Measurements from ENCODE around the gene IGF2R.

DNA sequence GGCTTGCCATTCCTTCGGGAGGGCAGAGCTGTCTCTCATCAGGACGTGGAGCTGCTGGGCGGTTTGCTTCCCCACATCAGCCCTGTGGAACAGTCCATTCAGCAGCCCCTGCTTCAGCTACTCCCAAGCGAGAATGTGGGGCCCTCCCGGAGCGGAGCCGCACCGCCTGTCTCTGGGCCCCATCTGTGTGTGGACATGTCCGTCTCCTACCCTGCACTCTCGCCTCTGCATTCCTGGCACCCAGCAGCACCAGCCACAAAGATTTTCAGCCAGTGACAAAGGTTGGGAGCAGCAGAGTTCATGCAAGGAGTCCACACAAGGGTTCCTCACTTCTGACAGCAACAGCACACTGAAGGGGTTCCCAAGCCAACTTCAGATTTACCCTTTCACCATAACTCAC is 123.7 kb downstream of the IGF2R start:
- no peak for TF ChIP-seq EZH2 (IDR thresholded peaks at IDR 0.05)
- TF ChIP-seq, protein P1, sequence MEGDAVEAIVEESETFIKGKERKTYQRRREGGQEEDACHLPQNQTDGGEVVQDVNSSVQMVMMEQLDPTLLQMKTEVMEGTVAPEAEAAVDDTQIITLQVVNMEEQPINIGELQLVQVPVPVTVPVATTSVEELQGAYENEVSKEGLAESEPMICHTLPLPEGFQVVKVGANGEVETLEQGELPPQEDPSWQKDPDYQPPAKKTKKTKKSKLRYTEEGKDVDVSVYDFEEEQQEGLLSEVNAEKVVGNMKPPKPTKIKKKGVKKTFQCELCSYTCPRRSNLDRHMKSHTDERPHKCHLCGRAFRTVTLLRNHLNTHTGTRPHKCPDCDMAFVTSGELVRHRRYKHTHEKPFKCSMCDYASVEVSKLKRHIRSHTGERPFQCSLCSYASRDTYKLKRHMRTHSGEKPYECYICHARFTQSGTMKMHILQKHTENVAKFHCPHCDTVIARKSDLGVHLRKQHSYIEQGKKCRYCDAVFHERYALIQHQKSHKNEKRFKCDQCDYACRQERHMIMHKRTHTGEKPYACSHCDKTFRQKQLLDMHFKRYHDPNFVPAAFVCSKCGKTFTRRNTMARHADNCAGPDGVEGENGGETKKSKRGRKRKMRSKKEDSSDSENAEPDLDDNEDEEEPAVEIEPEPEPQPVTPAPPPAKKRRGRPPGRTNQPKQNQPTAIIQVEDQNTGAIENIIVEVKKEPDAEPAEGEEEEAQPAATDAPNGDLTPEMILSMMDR (IDR thresholded peaks at IDR 0.05), result no peak

All from neural progenitor cell (in vitro differentiated cells).